ES-I3 (cell line): ENCODE results near the gene AFF2.

ENCODE experiments used
- H3K36me3 ChIP-seq: 2 replicates; pipeline ENCODE4 v1.6.1; 2013; ENCODE audit warnings: mild to moderate bottlenecking, low read length, control low read depth, moderate library complexity; ENCODE audit not compliant: insufficient read depth
- H3K4me1 ChIP-seq: 2 replicates; pipeline ENCODE4 v1.6.1; 2013; ENCODE audit warnings: mild to moderate bottlenecking, control low read depth, low read length; ENCODE audit not compliant: insufficient read depth
- H3K9ac ChIP-seq: 2 replicates; pipeline ENCODE4 v1.6.1; 2013; ENCODE audit warnings: low read depth, mild to moderate bottlenecking, low read length, moderate library complexity
- H3K9me3 ChIP-seq: 2 replicates; pipeline ENCODE4 v1.6.1; 2013; ENCODE audit warnings: mild to moderate bottlenecking, low read length, moderate library complexity; ENCODE audit not compliant: control insufficient read depth, insufficient read depth

The AFF2 gene

DNA sequence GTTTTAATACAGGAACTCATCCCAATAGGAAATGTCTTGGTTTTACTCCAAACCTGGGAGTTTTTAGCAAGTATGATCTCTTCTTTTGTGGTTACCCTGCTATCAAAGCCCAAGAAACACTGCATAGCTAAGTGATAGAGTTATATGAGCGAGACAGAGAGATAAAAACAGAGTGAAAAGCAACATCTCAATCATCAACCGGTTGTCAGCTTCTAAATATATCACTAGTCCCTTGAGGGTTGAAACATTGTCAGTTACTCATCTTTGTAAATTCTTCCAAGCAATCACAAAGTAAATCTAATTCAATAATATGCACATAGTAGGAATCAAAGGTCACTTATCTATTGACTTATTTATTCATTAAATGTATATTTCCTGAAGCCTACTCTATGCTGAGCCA lies 520.7 kb downstream of the AFF2 start:
- H3K36me3 ChIP-seq: no peaks in the 10 kb centered on the region
- H3K9ac ChIP-seq: no peak overlapping the region
- H3K9me3 ChIP-seq: no peaks in the 10 kb centered on the region; the same call in 1 of the 2 replicates
- H3K4me1 ChIP-seq: no peaks in the 10 kb centered on the region

DNA sequence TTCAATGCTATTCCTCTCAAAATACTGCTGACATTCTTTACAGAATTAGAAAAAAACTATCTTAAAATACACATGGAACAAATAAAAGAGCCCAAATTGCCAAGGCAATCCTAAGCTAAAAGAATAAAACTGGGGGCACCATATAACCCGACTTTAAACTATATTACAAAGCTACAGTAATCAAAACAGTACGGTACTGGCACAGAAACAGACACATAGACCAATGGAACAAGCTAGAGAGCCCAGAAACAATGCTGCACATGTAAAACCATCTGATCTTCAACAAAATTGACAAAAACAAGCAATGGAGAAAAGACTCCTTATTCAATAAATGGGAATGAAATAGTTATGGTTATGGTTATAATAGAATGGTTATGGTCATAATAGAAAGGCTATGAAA lies 522.1 kb downstream of the AFF2 start:
- no peaks in the 10 kb centered on the region; the same call in 1 of the 2 replicates for H3K9me3 ChIP-seq
- H3K9ac ChIP-seq: no peak overlapping the region
- H3K36me3 ChIP-seq: no peaks in the 10 kb centered on the region
- H3K4me1 ChIP-seq: no peaks in the 10 kb centered on the region

DNA sequence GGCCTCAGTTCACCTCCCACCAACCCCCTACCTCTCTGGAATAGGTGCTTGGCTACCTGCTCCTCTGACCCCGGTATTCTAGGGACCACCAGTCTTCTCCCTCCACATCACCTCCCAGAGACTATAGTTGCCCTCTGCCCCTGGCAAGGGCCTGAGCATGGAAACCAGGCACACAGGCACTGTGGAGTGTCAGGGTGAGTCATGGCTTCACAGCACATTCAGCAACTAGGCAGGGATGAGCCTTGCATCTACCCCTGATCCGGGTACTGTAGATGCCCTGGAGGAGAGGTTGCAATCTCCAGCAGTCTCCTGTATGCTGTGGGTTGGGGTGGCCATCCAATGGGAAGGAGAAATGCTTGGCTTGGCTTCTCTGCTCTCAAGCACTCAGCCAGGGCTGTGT lies 532.0 kb downstream of the AFF2 start:
- H3K9ac ChIP-seq: no peak overlapping the region
- no peaks in the 10 kb centered on the region for H3K9me3 ChIP-seq
- no peaks in the 10 kb centered on the region for H3K36me3 ChIP-seq
- H3K4me1 ChIP-seq: 0 out of 2 replicates have a peak, but pooled peaks cover 8% of the 10 kb centered on the region

DNA sequence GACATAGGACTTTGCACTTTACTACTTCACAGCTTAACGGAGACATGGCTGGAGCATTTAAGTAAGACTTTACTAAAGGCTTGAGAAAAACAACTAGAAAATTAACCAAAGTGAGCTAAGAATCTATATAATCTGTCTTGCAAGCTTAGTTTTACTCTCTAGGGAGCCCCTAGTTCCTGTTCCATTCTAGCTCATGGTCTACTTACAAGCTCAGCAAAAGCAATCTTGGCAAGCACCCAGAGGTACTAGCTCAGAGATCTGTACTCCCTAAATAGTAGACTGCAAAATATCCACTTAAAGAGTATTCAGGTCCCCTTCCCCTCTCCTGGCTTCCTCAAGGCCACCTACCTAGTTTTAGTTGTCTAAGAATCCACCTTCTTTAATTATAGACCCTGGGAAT lies 535.7 kb downstream of the AFF2 start:
- Histone ChIP-seq H3K9me3 (no peaks in the 10 kb centered on the region), H3K9ac (no peak overlapping the region), H3K4me1 (0 out of 2 replicates have a peak, but pooled peaks cover 8% of the 10 kb centered on the region), H3K36me3 (no peaks in the 10 kb centered on the region)

GRCh38 chrX:149037281-149037870 lies 537.0 kb downstream of the AFF2 start:
- no peaks in the 10 kb centered on the region for H3K36me3 ChIP-seq

GRCh38 chrX:149039057-149039456 lies 538.6 kb downstream of the AFF2 start:
- Histone ChIP-seq H3K4me1 (no peaks in the 10 kb centered on the region), H3K9me3 (no peaks in the 10 kb centered on the region), H3K9ac (no peak overlapping the region), H3K36me3 (no peaks in the 10 kb centered on the region)

More at GRCh38 chrX:149037281-149037870, 537.0 kb downstream of the AFF2 start:
- Histone ChIP-seq H3K9ac (no peak overlapping the region), H3K4me1 (0 out of 2 replicates have a peak, but pooled peaks cover under 1% of the 10 kb centered on the region), H3K9me3 (no peaks in the 10 kb centered on the region)

DNA sequence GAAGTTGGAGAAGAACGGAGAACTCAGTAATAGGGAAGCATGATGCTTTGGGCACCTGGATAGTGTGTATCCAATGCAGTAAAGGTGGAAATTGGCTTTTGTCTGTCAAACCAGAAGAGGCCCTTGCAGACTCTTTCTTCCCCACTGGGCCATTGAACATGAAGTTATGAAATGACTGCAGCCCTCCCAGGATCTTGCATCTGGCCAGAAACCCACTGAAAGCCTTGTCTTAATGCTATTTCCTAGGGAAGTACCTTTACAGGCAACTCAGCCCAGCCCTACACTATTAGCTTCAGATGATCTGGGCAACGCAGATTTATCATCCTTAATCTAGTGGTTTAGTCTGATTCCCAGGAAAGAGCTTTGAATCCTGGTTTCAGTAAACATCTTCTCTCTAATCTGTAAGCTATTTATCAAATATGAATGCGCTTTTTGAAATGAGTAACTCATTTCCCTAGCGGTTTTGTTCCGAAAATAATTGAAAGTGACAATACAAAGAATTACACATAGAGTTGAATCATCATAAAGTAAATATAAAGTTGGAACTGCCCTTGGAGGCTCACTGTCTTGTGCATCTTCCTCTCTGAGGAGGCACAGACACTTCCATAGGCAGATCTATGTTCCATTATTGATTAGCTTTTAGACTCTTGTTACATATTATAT lies 540.6 kb downstream of the AFF2 start:
- H3K4me1 ChIP-seq: no peaks in the 10 kb centered on the region
- no peaks in the 10 kb centered on the region for H3K36me3 ChIP-seq
- H3K9me3 ChIP-seq: no peaks in the 10 kb centered on the region
- H3K9ac ChIP-seq: no peak overlapping the region

GRCh38 chrX:149043401-149043800 lies 543.0 kb downstream of the AFF2 start:
- H3K9me3 ChIP-seq: no peaks in the 10 kb centered on the region
- H3K36me3 ChIP-seq: no peaks in the 10 kb centered on the region
- no peak overlapping the region for H3K9ac ChIP-seq
- H3K4me1 ChIP-seq: no peaks in the 10 kb centered on the region

DNA sequence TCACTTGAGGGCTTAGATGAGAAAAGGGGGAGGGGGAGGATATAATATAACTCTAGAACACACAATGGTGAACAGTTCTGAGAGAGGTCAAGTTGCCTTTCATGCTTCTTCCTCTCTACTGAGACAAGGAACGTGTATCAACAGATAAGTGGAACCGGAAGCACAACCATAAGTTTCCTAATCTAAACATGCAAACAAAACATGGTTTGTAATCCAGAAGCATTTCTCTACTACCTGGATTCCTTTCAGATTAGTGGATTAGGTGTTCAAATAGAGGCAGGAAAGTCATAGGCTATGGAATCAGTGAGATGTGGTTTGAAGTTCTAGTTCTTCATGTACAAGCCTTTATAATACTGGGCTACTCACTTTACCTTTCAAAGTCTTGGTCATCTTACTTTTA lies 544.1 kb downstream of the AFF2 start:
- Histone ChIP-seq H3K4me1 (no peaks in the 10 kb centered on the region), H3K36me3 (no peaks in the 10 kb centered on the region), H3K9ac (no peak overlapping the region)

GRCh38 chrX:149045645-149046210 lies 545.3 kb downstream of the AFF2 start:
- Histone ChIP-seq H3K9me3 (no peaks in the 10 kb centered on the region), H3K36me3 (no peaks in the 10 kb centered on the region), H3K9ac (no peak overlapping the region), H3K4me1 (no peaks in the 10 kb centered on the region)

More for the DNA sequence above, 544.1 kb downstream of the AFF2 start:
- H3K9me3 ChIP-seq: no peaks in the 10 kb centered on the region
